ENCODE data around the gene MNS1. TPM values are rescaled to one million over a fixed set of nuclear protein-coding genes. Genes with fewer than 3 reads are reported as not detected.

The MNS1 gene
- total RNA-seq, 1 donor from 2014 or later = 1.4 TPM

- intact Hi-C loops (cut with micrococcal nuclease) = no loop called here
- H3K4me1 ChIP-seq = no peaks in the 10 kb centered on the region
- no peak for TF ChIP-seq CTCF (IDR thresholded peaks at IDR 0.05; ENCODE audit: borderline replicate concordance)
- H3K9me3 ChIP-seq (replicated peaks) = no peaks in the 10 kb centered on the region
- DNase-seq = no peak
- no peaks in the 10 kb centered on the region for H3K36me3 ChIP-seq
- no peak overlapping the region for H3K27ac ChIP-seq (replicated peaks)
- no peaks in the 10 kb centered on the region for H3K27me3 ChIP-seq (ENCODE audit: low read depth)
- H3K4me3 ChIP-seq = no peak overlapping the region
Measured at GRCh38 chr15:56454836-56455235, 10.1 kb downstream of the MNS1 start.

DNA sequence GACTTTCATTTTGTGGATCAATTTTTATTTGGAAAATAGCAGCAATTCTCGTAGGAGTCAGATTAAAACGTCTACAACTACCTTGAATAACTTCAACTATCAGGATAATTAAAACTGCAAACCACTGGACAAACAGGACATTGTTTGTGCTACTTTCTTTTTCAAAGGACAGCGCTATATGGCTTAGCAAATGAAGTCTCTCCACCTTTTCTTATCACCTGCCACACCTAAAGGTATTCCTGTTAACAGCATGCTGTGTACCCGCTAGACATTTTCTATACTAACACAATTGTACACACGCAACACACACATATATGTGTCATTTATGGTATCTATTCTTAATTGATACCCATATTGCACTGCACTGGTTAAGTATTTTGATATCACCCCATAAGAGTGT lies 19.2 kb downstream of the MNS1 start:
- Histone ChIP-seq H3K27ac (replicated peaks) (no peak overlapping the region), H3K4me1 (no peaks in the 10 kb centered on the region), H3K36me3 (peaks cover 8% of the 10 kb centered on the region), H3K9me3 (replicated peaks) (peaks cover 3% of the 10 kb centered on the region), H3K27me3 (ENCODE audit: low read depth) (no peaks in the 10 kb centered on the region), H3K4me3 (no peak overlapping the region)
- intact Hi-C loops (cut with micrococcal nuclease) = no loop called here
- no peak for TF ChIP-seq CTCF (IDR thresholded peaks at IDR 0.05; ENCODE audit: borderline replicate concordance)
- DNase-seq = no peak

GRCh38 chr15:56442354-56442753 lies 22.6 kb downstream of the MNS1 start:
- no peak for TF ChIP-seq CTCF (IDR thresholded peaks at IDR 0.05; ENCODE audit: borderline replicate concordance)
- no peaks in the 10 kb centered on the region for H3K4me1 ChIP-seq
- DNase-seq = no peak
- no peak overlapping the region for H3K27ac ChIP-seq (replicated peaks)
- H3K4me3 ChIP-seq = no peak overlapping the region
- no peaks in the 10 kb centered on the region for H3K27me3 ChIP-seq (ENCODE audit: low read depth)
- H3K36me3 ChIP-seq = peaks cover 8% of the 10 kb centered on the region
- H3K9me3 ChIP-seq (replicated peaks) = peaks cover 10% of the 10 kb centered on the region
- intact Hi-C loops (cut with micrococcal nuclease) = no loop called here

DNA sequence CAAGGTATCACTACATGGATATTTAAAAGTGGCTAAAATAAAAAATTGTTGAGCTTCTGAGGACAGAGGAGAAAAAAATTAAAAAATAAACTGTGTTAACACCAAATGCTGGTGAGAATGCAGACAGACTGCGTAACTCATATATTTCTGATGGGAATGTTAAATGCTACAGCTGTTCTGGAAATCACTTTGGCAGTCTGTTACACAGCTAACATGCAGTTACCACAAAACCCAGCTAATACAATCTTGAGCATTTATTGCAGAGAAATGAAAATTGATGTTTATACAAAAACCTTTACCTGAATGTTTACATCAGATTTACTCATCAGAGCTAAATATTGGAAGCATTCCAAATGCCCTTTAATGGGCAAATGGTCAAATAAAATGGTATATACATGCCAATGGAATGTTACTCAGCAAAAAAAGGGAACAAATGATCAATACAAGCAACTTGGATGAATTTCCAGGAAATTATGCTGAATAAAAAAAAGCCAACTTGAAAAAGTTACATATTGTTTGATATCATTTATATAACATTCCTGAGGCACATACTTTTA lies 24.6 kb downstream of the MNS1 start:
- no peak overlapping the region for H3K27ac ChIP-seq (replicated peaks)
- TF ChIP-seq CTCF (IDR thresholded peaks at IDR 0.05; ENCODE audit: borderline replicate concordance) = no peak
- no peaks in the 10 kb centered on the region for H3K27me3 ChIP-seq (ENCODE audit: low read depth)
- H3K9me3 ChIP-seq (replicated peaks) = peaks cover 10% of the 10 kb centered on the region
- no peak overlapping the region for H3K4me3 ChIP-seq
- no peak for DNase-seq
- intact Hi-C loops (cut with micrococcal nuclease) = no loop called here
- peaks cover 8% of the 10 kb centered on the region for H3K36me3 ChIP-seq
- H3K4me1 ChIP-seq = no peaks in the 10 kb centered on the region

DNA sequence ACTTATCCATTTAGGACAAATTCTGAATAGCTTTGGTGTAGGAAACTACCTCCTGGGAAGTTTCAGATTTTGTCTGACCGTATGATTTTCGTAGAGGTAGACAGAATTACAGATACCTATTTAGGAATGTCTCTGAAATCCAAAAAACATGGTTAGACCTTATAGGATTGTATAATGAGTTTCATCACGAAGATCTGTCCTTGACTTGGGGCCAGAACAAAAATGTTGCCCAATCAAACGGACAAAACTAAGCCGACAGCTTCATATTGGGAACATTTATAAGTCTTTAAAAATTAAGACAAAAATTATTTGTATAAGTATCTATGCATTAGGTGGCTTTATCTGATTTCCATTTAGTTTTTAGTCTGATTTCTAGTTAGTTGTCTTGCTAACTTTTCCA lies 32.6 kb downstream of the MNS1 start:
- no peak for DNase-seq
- H3K4me1 ChIP-seq = no peaks in the 10 kb centered on the region
- TF ChIP-seq CTCF (IDR thresholded peaks at IDR 0.05; ENCODE audit: borderline replicate concordance) = no peak
- H3K36me3 ChIP-seq = no peaks in the 10 kb centered on the region
- H3K9me3 ChIP-seq (replicated peaks) = no peaks in the 10 kb centered on the region
- intact Hi-C loops (cut with micrococcal nuclease) = no loop called here
- no peak overlapping the region for H3K4me3 ChIP-seq
- no peak overlapping the region for H3K27ac ChIP-seq (replicated peaks)
- H3K27me3 ChIP-seq (ENCODE audit: low read depth) = no peaks in the 10 kb centered on the region

Data from left ventricle myocardium inferior (tissue), 1 donor.